GM21423 (cell line): Measurements from ENCODE around the gene LRRC47.

Experiments
- ATAC-seq: cut with Tn5 transposase; IDR thresholded peaks from one replicate; pipeline ENCODE4 v1.9.1; 2021; ENCODE audit warnings: mild to moderate bottlenecking, moderate library complexity; ENCODE audit not compliant: unreplicated experiment

Gene LRRC47

GRCh38 chr1:3735027-3735681, 61.1 kb downstream of the LRRC47 start:
- no peak for ATAC-seq

- no peak for ATAC-seq
Observed at GRCh38 chr1:3734602-3735001, 61.7 kb downstream of the LRRC47 start.

GRCh38 chr1:3733883-3734589, 62.3 kb downstream of the LRRC47 start:
- ATAC-seq: no peak

DNA sequence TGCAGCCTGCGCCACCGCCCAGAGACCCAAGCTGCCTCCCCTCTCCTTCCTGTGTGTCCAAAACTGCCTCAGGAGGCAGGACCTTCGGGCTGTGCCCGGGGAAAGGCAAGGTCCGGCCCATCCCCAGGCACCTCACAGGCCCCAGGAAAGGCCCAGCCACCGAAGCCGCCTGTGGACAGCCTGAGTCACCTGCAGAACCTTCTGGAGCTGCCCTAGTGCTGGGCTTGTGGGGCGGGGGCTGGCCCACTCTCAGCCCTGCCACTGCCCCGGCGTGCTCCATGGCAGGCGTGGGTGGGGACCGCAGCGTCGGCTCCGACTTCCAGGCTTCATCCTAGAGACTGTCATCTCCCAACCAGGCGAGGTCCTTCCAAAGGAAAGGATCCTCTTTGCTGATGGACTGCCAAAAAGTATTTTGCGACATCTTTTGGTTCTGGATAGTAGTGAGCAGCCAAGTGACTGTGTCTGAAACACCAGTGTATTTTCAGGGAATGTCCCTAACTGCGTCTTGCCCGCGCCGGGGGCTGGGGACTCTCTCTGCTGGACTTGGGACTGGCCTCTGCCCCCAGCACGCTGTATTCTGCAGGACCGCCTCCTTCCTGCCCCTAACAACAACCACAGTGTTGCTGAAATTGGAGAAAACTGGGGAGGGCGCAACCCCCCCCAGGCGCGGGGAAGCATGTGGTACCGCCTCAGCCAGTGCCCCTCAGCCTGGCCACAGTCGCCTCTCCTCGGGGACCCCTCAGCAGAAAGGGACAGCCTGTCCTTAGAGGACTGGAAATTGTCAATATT, 63.0 kb downstream of the LRRC47 start:
- ATAC-seq: no peak

DNA sequence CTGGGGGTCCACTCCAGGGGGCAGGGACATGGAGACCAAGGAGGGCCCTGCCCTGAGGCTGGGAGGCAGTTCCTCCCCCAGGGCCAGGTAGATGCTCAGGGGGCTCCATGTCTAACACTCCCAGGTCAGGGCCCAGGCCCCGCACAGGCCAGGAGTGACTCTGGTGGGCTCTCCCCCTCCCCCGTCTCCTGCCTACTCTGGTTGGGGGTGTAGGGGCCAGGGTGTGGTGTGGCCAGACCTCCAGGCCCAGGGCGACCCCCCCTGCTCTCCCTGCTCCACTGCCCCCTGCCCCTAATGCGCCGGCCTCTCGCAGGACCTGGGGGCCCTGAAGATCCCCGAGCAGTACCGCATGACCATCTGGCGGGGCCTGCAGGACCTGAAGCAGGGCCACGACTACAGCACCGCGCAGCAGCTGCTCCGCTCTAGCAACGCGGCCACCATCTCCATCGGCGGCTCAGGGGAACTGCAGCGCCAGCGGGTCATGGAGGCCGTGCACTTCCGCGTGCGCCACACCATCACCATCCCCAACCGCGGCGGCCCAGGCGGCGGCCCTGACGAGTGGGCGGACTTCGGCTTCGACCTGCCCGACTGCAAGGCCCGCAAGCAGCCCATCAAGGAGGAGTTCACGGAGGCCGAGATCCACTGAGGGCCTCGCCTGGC, 63.7 kb downstream of the LRRC47 start:
- ATAC-seq: no peak

DNA sequence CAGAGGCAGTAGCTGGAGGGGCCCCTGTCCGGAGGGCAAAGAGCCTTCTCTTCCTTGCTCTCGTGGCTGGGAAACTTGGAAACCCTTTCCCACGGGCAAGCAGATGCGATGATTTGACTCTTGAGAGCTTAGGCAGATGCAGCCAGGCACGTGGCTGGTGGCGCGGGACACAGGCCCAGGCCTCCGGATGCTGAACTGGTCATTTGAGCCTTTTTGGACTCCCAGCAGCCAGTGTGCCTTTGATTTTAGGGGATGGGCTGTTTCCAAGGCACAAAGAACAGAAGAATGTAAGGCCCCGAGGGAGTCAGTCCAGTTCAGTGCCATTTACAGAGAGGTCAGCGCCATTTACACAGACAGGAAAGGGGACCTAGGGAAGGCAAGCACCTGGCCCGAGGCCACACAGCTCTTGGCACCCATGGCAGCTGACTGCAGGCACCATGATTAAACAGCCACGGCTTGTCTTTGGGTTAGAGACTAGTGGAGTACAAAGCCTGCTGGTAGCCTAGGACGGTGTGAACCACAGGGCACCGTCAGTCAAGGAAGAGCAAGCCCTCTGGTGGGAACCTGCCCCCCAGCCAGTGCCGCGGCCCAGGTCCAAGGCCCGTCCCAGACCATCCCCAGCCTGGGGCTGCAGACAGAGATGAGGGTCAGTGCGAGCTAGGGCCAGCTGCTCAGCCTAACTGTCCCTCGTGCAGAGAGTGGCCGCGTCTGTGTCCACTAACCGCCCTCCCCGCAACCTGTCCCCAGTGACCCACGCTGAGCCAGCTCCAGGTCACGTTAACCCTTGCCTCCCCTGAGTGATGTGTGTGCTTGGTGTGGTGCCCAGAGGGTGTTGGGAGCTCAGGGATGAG, 64.5 kb downstream of the LRRC47 start:
- ATAC-seq: no peak

GRCh38 chr1:3730543-3731247, 65.6 kb downstream of the LRRC47 start:
- ATAC-seq: no peak

DNA sequence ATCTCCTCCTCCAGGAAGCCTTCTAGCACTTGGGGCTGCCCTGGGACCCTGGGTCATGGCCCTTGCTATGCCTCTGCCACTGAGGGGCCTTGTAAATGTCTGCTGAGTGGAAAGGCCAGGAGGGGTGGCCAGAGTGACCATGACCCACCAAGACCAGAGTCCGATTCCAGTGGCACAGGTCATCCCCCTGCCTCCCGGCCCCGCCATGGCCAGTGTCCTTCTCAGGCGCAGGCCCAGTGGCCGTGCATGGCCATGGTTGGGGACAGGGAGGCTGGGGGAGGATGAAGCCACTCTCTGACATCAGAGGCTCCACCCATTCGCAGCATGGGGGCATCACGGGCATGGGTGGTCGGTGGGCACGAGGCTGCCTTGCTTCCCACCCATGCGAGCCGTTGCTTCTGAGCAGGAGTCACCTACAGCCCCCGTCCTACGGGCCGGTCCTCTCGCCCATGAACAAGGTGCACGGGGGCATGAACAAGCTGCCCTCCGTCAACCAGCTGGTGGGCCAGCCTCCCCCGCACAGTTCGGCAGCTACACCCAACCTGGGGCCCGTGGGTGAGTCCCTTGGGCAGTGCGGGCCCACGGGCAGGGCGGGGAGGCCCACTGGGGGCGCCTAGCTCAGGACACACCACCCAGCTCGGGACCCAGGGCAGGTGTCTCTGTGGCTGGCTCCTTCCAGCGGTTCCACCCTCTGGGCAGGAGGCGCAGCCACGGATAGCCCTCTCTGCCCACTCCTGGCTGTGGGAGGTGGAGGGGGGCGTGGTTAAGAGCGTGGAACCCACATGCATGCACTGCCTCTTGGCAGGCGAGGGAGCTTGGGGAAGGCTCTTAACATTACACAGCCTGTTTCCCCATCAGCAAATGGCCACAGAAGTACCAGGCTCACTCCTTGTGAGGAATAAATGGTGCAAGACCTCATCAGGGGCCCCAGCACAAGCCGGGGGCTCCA, 66.4 kb downstream of the LRRC47 start:
- ATAC-seq: no peak
